ENCODE results near the gene STAB1.

STAB1 gene

DNA sequence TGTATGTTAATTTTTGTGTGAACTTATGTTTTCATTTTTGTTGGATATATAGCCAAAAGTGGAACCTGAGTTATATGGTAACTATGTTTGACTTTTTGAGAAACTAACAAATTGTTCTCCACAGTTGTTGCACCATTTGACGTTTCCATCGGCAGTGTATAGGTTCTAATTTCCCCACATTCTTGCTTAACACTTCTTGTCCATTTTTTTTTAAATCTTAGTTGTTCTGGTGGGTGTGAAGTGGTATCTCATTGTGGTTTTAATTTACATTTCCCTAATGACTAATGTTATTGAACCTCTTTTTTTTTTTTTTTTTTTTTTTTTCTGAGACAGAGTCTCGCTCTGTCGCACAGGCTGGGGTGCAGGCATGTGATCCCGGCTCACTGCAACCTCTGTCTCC lies 31.7 kb upstream of the STAB1 start:
- no peak for DNase-seq (ENCODE audit: low read depth)
- H3K4me3 ChIP-seq (ENCODE audit: low read depth, low read length), result no peak overlapping the region
- TF ChIP-seq, protein P1, sequence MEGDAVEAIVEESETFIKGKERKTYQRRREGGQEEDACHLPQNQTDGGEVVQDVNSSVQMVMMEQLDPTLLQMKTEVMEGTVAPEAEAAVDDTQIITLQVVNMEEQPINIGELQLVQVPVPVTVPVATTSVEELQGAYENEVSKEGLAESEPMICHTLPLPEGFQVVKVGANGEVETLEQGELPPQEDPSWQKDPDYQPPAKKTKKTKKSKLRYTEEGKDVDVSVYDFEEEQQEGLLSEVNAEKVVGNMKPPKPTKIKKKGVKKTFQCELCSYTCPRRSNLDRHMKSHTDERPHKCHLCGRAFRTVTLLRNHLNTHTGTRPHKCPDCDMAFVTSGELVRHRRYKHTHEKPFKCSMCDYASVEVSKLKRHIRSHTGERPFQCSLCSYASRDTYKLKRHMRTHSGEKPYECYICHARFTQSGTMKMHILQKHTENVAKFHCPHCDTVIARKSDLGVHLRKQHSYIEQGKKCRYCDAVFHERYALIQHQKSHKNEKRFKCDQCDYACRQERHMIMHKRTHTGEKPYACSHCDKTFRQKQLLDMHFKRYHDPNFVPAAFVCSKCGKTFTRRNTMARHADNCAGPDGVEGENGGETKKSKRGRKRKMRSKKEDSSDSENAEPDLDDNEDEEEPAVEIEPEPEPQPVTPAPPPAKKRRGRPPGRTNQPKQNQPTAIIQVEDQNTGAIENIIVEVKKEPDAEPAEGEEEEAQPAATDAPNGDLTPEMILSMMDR (IDR thresholded peaks at IDR 0.05; ENCODE audit: low read depth, low read length, missing control alignments), result no peak

DNA sequence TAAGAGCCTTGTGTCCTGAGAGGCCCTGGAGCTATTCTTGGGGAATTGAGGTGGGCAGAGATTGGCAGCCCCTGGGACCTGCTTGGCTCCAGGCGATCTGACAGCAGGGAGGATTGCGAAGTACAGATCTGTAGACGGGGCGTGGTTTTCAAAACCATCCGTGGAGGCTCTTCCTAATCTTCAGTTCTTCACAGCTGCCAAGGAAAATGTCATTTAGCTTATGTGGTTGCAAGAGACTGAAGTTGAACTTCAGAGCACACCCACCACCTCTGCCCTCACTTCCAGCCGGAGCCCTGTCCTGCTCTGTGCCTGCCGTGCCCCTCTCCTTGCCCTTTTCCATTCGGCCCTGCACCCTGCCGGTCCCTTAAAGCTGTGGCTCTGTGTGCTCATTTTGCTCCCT lies 26.8 kb upstream of the STAB1 start:
- TF ChIP-seq, protein P1 (IDR thresholded peaks at IDR 0.05; ENCODE audit: low read depth, low read length, missing control alignments), result no peak

DNA sequence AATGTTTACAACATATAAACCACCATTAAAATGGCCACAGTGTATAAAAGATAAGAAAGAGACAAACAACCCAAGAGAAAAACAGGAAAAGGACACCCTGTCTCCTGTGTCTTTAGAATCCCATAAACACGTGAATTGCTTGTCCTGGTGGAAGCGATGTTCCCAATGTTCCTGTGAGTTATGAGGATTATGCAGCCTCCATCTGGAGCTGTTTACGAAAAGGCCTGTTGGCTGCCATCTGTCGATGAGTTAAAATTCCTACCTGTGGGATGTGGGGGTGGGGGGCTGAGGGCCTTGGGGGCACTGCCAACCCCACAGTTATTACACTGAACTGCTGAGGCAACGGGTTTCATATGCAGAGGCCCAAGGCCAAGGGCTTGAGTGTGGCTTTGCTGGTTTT lies 26.1 kb upstream of the STAB1 start:
- H3K4me3 ChIP-seq (ENCODE audit: low read depth, low read length), result no peak overlapping the region
- no peak for DNase-seq (ENCODE audit: low read depth)
- TF ChIP-seq, protein P1 (IDR thresholded peaks at IDR 0.05; ENCODE audit: low read depth, low read length, missing control alignments), result no peak

More for the DNA sequence above, 26.8 kb upstream of the STAB1 start:
- no peak overlapping the region for H3K4me3 ChIP-seq (ENCODE audit: low read depth, low read length)
- DNase-seq (ENCODE audit: low read depth), result no peak

DNA sequence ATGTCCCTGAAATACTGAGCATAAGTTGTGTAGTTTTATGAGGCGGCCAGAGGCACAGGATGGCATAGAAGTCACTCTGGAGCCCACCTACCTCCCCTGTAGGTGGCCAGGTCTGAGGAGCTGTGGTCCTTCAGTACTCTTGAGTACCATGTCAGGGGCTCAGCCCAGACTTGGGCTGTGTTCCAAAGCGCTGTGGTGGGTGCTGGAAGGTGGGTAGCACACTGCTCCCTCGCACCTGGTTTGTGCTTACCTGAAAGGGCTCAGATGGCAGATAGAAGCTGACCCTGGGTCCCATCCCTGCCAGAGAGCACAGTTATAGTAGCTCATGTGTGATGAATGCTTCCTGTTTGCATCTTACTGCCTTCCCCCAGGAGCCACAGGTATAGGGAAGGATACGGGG lies 24.2 kb upstream of the STAB1 start:
- DNase-seq (ENCODE audit: low read depth), result no peak
- TF ChIP-seq, protein P1 (IDR thresholded peaks at IDR 0.05; ENCODE audit: low read depth, low read length, missing control alignments), result no peak
- H3K4me3 ChIP-seq (ENCODE audit: low read depth, low read length), result no peak overlapping the region

DNA sequence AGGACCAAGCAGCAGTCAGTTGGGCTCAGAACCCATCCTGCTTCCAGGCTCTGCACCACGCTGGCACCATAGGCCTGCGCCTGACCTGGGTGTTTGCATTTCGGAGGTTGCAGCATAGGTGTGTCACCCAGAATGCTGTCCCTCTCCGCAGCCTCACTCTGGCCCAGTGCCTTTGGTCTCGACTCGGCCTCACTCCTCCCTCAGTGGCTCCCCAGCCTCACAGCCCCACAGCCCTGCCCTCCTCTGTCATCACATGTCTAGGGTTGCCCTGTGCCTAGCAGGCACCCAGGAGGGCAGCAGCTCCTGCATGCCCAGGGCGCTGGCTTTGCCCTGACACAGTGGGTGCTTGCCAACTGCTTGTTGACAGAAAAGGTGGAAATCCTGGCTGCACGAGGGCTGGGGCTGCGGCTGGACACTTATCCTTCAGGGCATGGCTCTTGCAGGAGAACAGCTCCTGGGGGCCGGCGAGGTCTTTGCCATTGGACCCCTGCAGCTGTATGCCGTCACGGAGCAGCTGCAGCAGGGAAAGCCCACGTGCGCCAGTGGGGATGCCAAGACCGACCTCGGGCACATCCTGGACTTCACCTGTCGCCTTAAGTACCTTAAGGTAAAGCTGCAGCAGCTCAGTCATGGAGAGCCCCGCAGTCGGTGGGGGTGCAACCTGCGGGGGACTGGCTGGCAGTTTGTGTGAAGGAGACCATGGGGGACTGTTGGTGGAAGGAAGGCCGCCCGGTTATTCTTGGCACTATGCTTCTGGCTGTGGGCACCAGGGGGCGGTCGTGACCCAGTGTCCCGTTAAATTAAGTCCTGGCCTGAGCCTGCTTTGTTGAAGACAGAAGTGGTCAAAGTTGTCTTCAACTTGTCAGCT lies 23.5 kb upstream of the STAB1 start:
- no peak for DNase-seq (ENCODE audit: low read depth)
- TF ChIP-seq, protein P1 (IDR thresholded peaks at IDR 0.05; ENCODE audit: low read depth, low read length, missing control alignments), result peak; percentile 84
- no peak overlapping the region for H3K4me3 ChIP-seq (ENCODE audit: low read depth, low read length)

GRCh38 chr3:52472239-52473000 lies 22.7 kb upstream of the STAB1 start:
- DNase-seq (ENCODE audit: low read depth), result no peak
- H3K4me3 ChIP-seq (ENCODE audit: low read depth, low read length), result no peak overlapping the region
- TF ChIP-seq, protein P1 (IDR thresholded peaks at IDR 0.05; ENCODE audit: low read depth, low read length, missing control alignments), result no peak

Data from GM12864 (cell line).